IMR-90 (cell line): Measurements from ENCODE around the gene HCN3. TPM values are rescaled to one million over a fixed set of nuclear protein-coding genes. Genes with fewer than 3 reads are reported as not detected.
"Not testable (repeated sequence)": the region's sequence is repeated elsewhere in the genome, so short reads cannot be mapped to it uniquely, and the experiment has no call there.

Experiments
- ATAC-seq: fragments of 200-7000 bp; cut with Tn5 transposase; 2 replicates; pipeline ENCODE4 v1.9.1; 2020; ENCODE audit warnings: low read depth, mild to moderate bottlenecking, moderate library complexity
- BruUV-seq: library from RNA; stranded (reverse); fragments of 400-500 nt; replicated peaks from 2 replicates; lab custom pipeline; 2021; lab: Mats Ljungman, UMichigan
- CTCF ChIA-PET: fragments of 300-600 bp; formaldehyde crosslinking; extraction: SDS; loops from one replicate; lab custom pipeline; 2021; ENCODE audit warnings: antibody characterized with exemption; lab: Yijun Ruan, JAX
- POLR2A ChIA-PET: fragments of 300-600 bp; sonication (Branson Sonifier 250); formaldehyde crosslinking; loops from one replicate; lab custom pipeline; 2022; ENCODE audit warnings: antibody characterized with exemption; ENCODE audit not compliant: unreplicated experiment; lab: Charles Lee
- DNase-seq: peaks from one replicate; pipeline ENCODE4 v3.0.0; 2013
- H2AFZ ChIP-seq: replicated peaks from 2 replicates; pipeline ENCODE3; 2013; ENCODE audit warnings: low read length, mild to moderate bottlenecking; ENCODE audit not compliant: poor library complexity
- H2AK5ac ChIP-seq: 2 replicates; pipeline ENCODE4 v1.6.1; 2013; ENCODE audit warnings: low read depth, low read length, inconsistent platforms
- H2AK9ac ChIP-seq: replicated peaks from 2 replicates; pipeline ENCODE3; 2013; ENCODE audit warnings: mild to moderate bottlenecking, low read depth, low read length, moderate library complexity; ENCODE audit not compliant: poor library complexity
- H2BK120ac ChIP-seq: 2 replicates; pipeline ENCODE4 v1.6.1; 2013; ENCODE audit warnings: low read depth, low read length, inconsistent platforms
- H2BK15ac ChIP-seq: 3 replicates; pipeline ENCODE4 v1.6.1; 2013; ENCODE audit warnings: low read depth, low read length, inconsistent platforms
- H2BK20ac ChIP-seq: 2 replicates; pipeline ENCODE4 v1.6.1; 2013; ENCODE audit warnings: low read depth, mild to moderate bottlenecking, inconsistent platforms, low read length, moderate library complexity
- H2BK5ac ChIP-seq: 2 replicates; pipeline ENCODE4 v1.6.1; 2013; ENCODE audit warnings: mild to moderate bottlenecking, low read depth, low read length, inconsistent platforms; ENCODE audit not compliant: poor library complexity, severe bottlenecking
- H3K14ac ChIP-seq: replicated peaks from 2 replicates; pipeline ENCODE4 v1.6.1; 2013; ENCODE audit warnings: low read depth, low read length, inconsistent platforms
- H3K18ac ChIP-seq: 2 replicates; pipeline ENCODE4 v1.6.1; 2013; ENCODE audit warnings: low read depth, low read length, control low read depth
- H3K23ac ChIP-seq: 2 replicates; pipeline ENCODE4 v1.6.1; 2013; ENCODE audit warnings: low read depth, low read length, inconsistent platforms
- H3K27ac ChIP-seq: 2 replicates; pipeline ENCODE4 v1.5.1; 2013; ENCODE audit warnings: mild to moderate bottlenecking, control low read depth, low read length; ENCODE audit not compliant: insufficient read depth
- H3K27me3 ChIP-seq: 2 replicates; pipeline ENCODE4 v1.6.1; 2013; ENCODE audit warnings: low read length; ENCODE audit not compliant: control insufficient read depth, insufficient read depth
- H3K36me3 ChIP-seq: 2 replicates; pipeline ENCODE4 v1.6.1; 2013; ENCODE audit warnings: low read length, mixed read lengths; ENCODE audit not compliant: control insufficient read depth, insufficient read depth
- H3K4ac ChIP-seq: 2 replicates; pipeline ENCODE4 v1.6.1; 2013; ENCODE audit warnings: low read depth, low read length, inconsistent platforms
- H3K4me1 ChIP-seq: 2 replicates; pipeline ENCODE4 v1.6.1; 2013; ENCODE audit warnings: low read length, mixed read lengths; ENCODE audit not compliant: control insufficient read depth, insufficient read depth
- H3K4me2 ChIP-seq: 2 replicates; pipeline ENCODE4 v1.6.1; 2013; ENCODE audit warnings: low read depth, mild to moderate bottlenecking, control low read depth, low read length, moderate library complexity
- H3K4me3 ChIP-seq: 2 replicates; pipeline ENCODE4 v1.5.1; 2013; ENCODE audit warnings: low read depth, mild to moderate bottlenecking, control low read depth, low read length, moderate library complexity; ENCODE audit not compliant: insufficient read depth
- H3K56ac ChIP-seq: 2 replicates; pipeline ENCODE4 v1.6.1; 2013; ENCODE audit warnings: low read length, inconsistent platforms; ENCODE audit not compliant: insufficient read depth; ENCODE audit errors: extremely low read depth
- H3K79me1 ChIP-seq, 2 experiments: 2 replicates each; pipeline ENCODE4 v1.6.1; 2013; ENCODE audit warnings: low read length in 2 of 2, inconsistent platforms in 1 of 2, low read depth in 1 of 2
- H3K9ac ChIP-seq: 2 replicates; pipeline ENCODE4 v1.6.1; 2013; ENCODE audit warnings: low read depth, low read length, control low read depth
- H3K9me1 ChIP-seq: 2 replicates; pipeline ENCODE4 v1.6.1; 2013; ENCODE audit warnings: low read length, inconsistent platforms; ENCODE audit not compliant: insufficient read depth
- H3K9me3 ChIP-seq: 2 replicates; pipeline ENCODE4 v1.6.1; 2013; ENCODE audit warnings: low read length; ENCODE audit not compliant: control insufficient read depth, insufficient read depth
- H4K20me1 ChIP-seq: 2 replicates; pipeline ENCODE4 v1.6.1; 2013; ENCODE audit warnings: low read length, inconsistent platforms; ENCODE audit not compliant: insufficient read depth
- H4K5ac ChIP-seq: 2 replicates; pipeline ENCODE4 v1.6.1; 2013; ENCODE audit warnings: mild to moderate bottlenecking, low read depth, low read length, control low read depth
- H4K8ac ChIP-seq, 2 experiments: 2 replicates each; pipeline ENCODE4 v1.6.1; 2013; ENCODE audit warnings: low read depth in 2 of 2, low read length in 2 of 2, control low read depth in 1 of 2, inconsistent platforms in 1 of 2
- H4K91ac ChIP-seq: 2 replicates; pipeline ENCODE4 v1.6.1; 2013; ENCODE audit warnings: low read depth, low read length, inconsistent platforms; ENCODE audit not compliant: insufficient read depth
- WGBS, 2 experiments: methylation state at CpG; one replicate each; pipeline versions ENCODE4 v1.1.5 to v1.1.7; 2013; ENCODE audit warnings: missing lambda C conversion rate in 2 of 2; ENCODE audit not compliant: insufficient read length in 1 of 2; ENCODE audit errors: extremely low coverage in 2 of 2; 5-methylcytosine and 5-hydroxymethylcytosine counted together
- dilution Hi-C: fragments of 300-500 bp; cut with HindIII; formaldehyde crosslinking; loops from one replicate; pipeline ENCODE4 v1.14.3; 2018; ENCODE audit warnings: low sequenced_read_pairs; ENCODE audit not compliant: unreplicated experiment
- in situ Hi-C: fragments of 300-500 bp; cut with MboI; formaldehyde crosslinking; loops from 3 replicates; pipeline ENCODE4 v1.14.3; 2019; ENCODE audit warnings: low sequenced_read_pairs, inconsistent platforms, mixed read lengths
- intact Hi-C: fragments of 100-400 bp; cut with micrococcal nuclease; formaldehyde crosslinking; loops from 2 replicates; pipeline ENCODE4 v1.10.0; 2022
- polyA plus RNA-seq, 3 experiments: library from polyadenylated mRNA; depleted of rRNA; stranded (reverse); fragments of >200 nt; gene quantifications; 2 replicates each; pipeline ENCODE4 v1.2.3, GENCODE V29; 2012; ENCODE audit warnings: low replicate concordance in 1 of 3
- total RNA-seq: library from RNA; depleted of rRNA; stranded (reverse); fragments of >200 nt; gene quantifications from 2 replicates; pipeline ENCODE4 v1.2.3, GENCODE V29; 2012

Gene HCN3
- total and polyA plus RNA-seq, 2 of the 4 experiments (the other 2 are of a cell fraction), result 0.36 to 2.7 TPM

GRCh38 chr1:155235375-155235774 lies 41.9 kb upstream of the HCN3 start:
- H2BK20ac ChIP-seq, H3K9me3 ChIP-seq, H4K5ac ChIP-seq, H3K14ac ChIP-seq, H3K9ac ChIP-seq, H3K9me1 ChIP-seq, H2BK15ac ChIP-seq, H4K8ac ChIP-seq, CTCF ChIA-PET, H3K56ac ChIP-seq, DNase-seq, H2BK120ac ChIP-seq, H2AK9ac ChIP-seq, H3K4me2 ChIP-seq, H2BK5ac ChIP-seq, ATAC-seq, H3K79me1 ChIP-seq, H4K20me1 ChIP-seq, POLR2A ChIA-PET, H2AK5ac ChIP-seq, in situ Hi-C loops, H3K27ac ChIP-seq, H3K4ac ChIP-seq, BruUV-seq, H3K4me1 ChIP-seq, H2AFZ ChIP-seq, H4K91ac ChIP-seq, H3K4me3 ChIP-seq, H3K27me3 ChIP-seq, intact Hi-C loops, H3K18ac ChIP-seq, dilution Hi-C loops, H3K23ac ChIP-seq: not testable (repeated sequence)
- peaks cover 26% of the 10 kb centered on the region for H3K36me3 ChIP-seq
- 100% methylated on average over 3 of the region's 9 CpGs; no CpG with 5 or more reads in 1 of the 2 experiments for WGBS, 2 experiments
